Measurements from ENCODE around the gene MYH2. TPM values are rescaled to one million over a fixed set of nuclear protein-coding genes. Genes with fewer than 3 reads are reported as not detected.

Gene MYH2
- polyA plus RNA-seq, 1 of the 3 experiments (the other 2 are of a cell fraction): 0.10 TPM

GRCh38 chr17:10558049-10558448, 8.6 kb upstream of the MYH2 start:
- no peaks in the 10 kb centered on the region for H3K4me1 ChIP-seq (ENCODE audit: control insufficient read depth in 1 of 2, insufficient read depth in 2 of 2, low read depth in 1 of 2, low read length in 1 of 2)
- no peak for TF ChIP-seq CHD2 (IDR thresholded peaks at IDR 0.05; ENCODE audit: low read length, partially characterized antibody)
- TF ChIP-seq GABPA (IDR thresholded peaks at IDR 0.05; ENCODE audit: low read depth): no peak
- no peak for TF ChIP-seq GATA2 (CRISPR knock-in tag; IDR thresholded peaks at IDR 0.05)
- no peak for TF ChIP-seq ELF1 (IDR thresholded peaks at IDR 0.05)
- TF ChIP-seq TCF12 (IDR thresholded peaks at IDR 0.05): no peak
- TF ChIP-seq ZBTB33 (IDR thresholded peaks at IDR 0.05; ENCODE audit: borderline replicate concordance, low read depth): no peak
- no peak for TF ChIP-seq TEAD4 (IDR thresholded peaks at IDR 0.05; ENCODE audit: borderline replicate concordance, insufficient read depth)
- TF ChIP-seq SIN3A (IDR thresholded peaks at IDR 0.05; ENCODE audit: borderline replicate concordance, low read depth, low read length): no peak
- no peak for TF ChIP-seq JUND (IDR thresholded peaks at IDR 0.05)
- no peak for TF ChIP-seq YY1 (IDR thresholded peaks at IDR 0.05; ENCODE audit: low read depth)
- TF ChIP-seq EP300 (IDR thresholded peaks at IDR 0.05; ENCODE audit: borderline replicate concordance in 1 of 2, low read depth in 1 of 2, low read length in 1 of 2): no peak
- no peak for TF ChIP-seq RCOR1 (IDR thresholded peaks at IDR 0.05; ENCODE audit: low read length)
- no peak for TF ChIP-seq NFIC (IDR thresholded peaks at IDR 0.05; ENCODE audit: borderline replicate concordance)
- TF ChIP-seq REST (IDR thresholded peaks at IDR 0.05; ENCODE audit: low read depth, low read length): no peak
- no peak for TF ChIP-seq MEF2A (IDR thresholded peaks at IDR 0.05; ENCODE audit: borderline replicate concordance, low read depth)
- no peak for TF ChIP-seq CTCF (IDR thresholded peaks at IDR 0.05)
- TF ChIP-seq SMC3 (IDR thresholded peaks at IDR 0.05; ENCODE audit: low read depth, low read length): no peak
- no peaks in the 10 kb centered on the region for H3K79me2 ChIP-seq (ENCODE audit: insufficient read depth)
- H4K20me1 ChIP-seq (ENCODE audit: insufficient read depth): no peaks in the 10 kb centered on the region
- WGBS (ENCODE audit: low lambda C conversion rate): 2% methylated on average over 6 of the region's 6 CpGs
- ChIA-PET CTCF (no interaction called here), POLR2A (no interaction called here)
- H2AFZ ChIP-seq (ENCODE audit: low read depth): no peak overlapping the region
- H3K27me3 ChIP-seq (ENCODE audit: insufficient read depth): no peaks in the 10 kb centered on the region
- DNase-seq: no peak
- H3K27ac ChIP-seq (ENCODE audit: low read depth in 2 of 2, low read length in 1 of 2): no peak overlapping the region; a peak in 1 of 4 replicates
- no peak overlapping the region for H3K9ac ChIP-seq
- no peak overlapping the region for H3K4me3 ChIP-seq (ENCODE audit: low read depth in 2 of 2, low read length in 1 of 2)
- no peaks in the 10 kb centered on the region for H3K9me3 ChIP-seq
- no peaks in the 10 kb centered on the region for H3F3A ChIP-seq (replicated peaks; ENCODE audit: insufficient read depth)
- H3K4me2 ChIP-seq: no peak overlapping the region
- H3K9me2 ChIP-seq: no peaks in the 10 kb centered on the region
- no peaks in the 10 kb centered on the region for H3K36me3 ChIP-seq (replicated peaks in 1 of 2; ENCODE audit: control insufficient read depth in 1 of 2, insufficient read depth in 2 of 2, low read length in 1 of 2)
